ENCODE data around the gene NR2C1. TPM values are rescaled to one million over a fixed set of nuclear protein-coding genes. Genes with fewer than 3 reads are reported as not detected.

NR2C1 gene
- total RNA-seq, 1 experiment from 2014 or later: 33.7 TPM

DNA sequence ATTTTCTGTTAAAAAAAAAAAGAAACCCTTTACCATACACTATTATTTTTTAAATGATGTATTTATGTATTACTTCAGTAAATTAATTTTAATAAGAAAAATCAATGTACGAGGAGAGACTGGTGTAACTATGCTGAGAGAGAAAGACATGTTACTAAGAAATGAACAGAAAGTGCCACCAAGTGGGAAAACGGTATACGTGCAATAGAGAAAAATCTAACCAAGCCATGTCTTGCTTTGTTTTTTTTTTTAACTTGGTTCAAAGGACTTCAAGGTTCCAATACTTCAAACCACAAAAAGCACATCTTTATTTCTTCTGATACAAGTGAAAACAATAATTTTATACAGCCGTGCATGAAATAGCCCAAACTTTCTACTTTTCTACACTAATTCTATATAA, 92.8 kb downstream of the NR2C1 start:
- Histone ChIP-seq H3K36me3 (ENCODE audit: control insufficient read depth in 1 of 2, insufficient read depth in 2 of 2, low read length in 2 of 2) (no peaks in the 10 kb centered on the region), H3K4me3 (replicated peaks in 1 of 2; ENCODE audit: low read depth in 1 of 2, low read length in 2 of 2) (no peak overlapping the region), H2AFZ (ENCODE audit: low read depth, low read length, poor library complexity, severe bottlenecking) (no peak overlapping the region), H3K27me3 (ENCODE audit: insufficient read depth, low read length) (no peaks in the 10 kb centered on the region), H3K9me3 (ENCODE audit: control insufficient read depth in 1 of 2, insufficient read depth in 1 of 2, low read depth in 1 of 2, low read length in 2 of 2) (no peaks in the 10 kb centered on the region), H3K9ac (ENCODE audit: low read length) (no peak overlapping the region), H4K20me1 (ENCODE audit: insufficient read depth) (peaks cover 10% of the 10 kb centered on the region), H3K27ac (ENCODE audit: low read depth, low read length) (no peak overlapping the region), H3K9me2 (ENCODE audit: insufficient read depth) (no peaks in the 10 kb centered on the region), H3K4me2 (ENCODE audit: low read length) (no peak overlapping the region), H3K79me2 (ENCODE audit: insufficient read depth, low read length) (peaks cover 16% of the 10 kb centered on the region), H3K4me1 (ENCODE audit: control insufficient read depth in 1 of 2, insufficient read depth in 2 of 2, low read length in 2 of 2) (no peaks in the 10 kb centered on the region; a peak in 1 of 4 replicates)
- no TSS peak for BruUV-seq (replicated peaks)
- ChIA-PET RAD21 (ENCODE audit: low non-redundant PET in 1 of 2, low total read pairs in 2 of 2, uncharacterized antibody in 2 of 2, unreplicated experiment in 2 of 2) (no interaction called here), CTCF (no interaction called here), POLR2A (no interaction called here)
- DNase-seq (ENCODE audit: low read depth, low spot score) (no peak), ATAC-seq (no peak)
- TF ChIP-seq ELF1 (IDR thresholded peaks at IDR 0.05; ENCODE audit: borderline replicate concordance, low read depth) (no peak), RAD21 (IDR thresholded peaks at IDR 0.05; ENCODE audit: low read depth) (peak; percentile 50), FOSL1 (IDR thresholded peaks at IDR 0.05; ENCODE audit: low read depth) (no peak)
- TF ChIP-seq, protein P1, sequence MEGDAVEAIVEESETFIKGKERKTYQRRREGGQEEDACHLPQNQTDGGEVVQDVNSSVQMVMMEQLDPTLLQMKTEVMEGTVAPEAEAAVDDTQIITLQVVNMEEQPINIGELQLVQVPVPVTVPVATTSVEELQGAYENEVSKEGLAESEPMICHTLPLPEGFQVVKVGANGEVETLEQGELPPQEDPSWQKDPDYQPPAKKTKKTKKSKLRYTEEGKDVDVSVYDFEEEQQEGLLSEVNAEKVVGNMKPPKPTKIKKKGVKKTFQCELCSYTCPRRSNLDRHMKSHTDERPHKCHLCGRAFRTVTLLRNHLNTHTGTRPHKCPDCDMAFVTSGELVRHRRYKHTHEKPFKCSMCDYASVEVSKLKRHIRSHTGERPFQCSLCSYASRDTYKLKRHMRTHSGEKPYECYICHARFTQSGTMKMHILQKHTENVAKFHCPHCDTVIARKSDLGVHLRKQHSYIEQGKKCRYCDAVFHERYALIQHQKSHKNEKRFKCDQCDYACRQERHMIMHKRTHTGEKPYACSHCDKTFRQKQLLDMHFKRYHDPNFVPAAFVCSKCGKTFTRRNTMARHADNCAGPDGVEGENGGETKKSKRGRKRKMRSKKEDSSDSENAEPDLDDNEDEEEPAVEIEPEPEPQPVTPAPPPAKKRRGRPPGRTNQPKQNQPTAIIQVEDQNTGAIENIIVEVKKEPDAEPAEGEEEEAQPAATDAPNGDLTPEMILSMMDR (IDR thresholded peaks at IDR 0.05 in 2 of 3, conservative IDR thresholded peaks at IDR 0.05 in 1 of 3; ENCODE audit: borderline replicate concordance in 1 of 3, insufficient read depth in 1 of 3, low read depth in 2 of 3, low read length in 2 of 3): peak in 2 of 3 experiments; percentile 16 to 21; a peak in 1 of 6 replicates
- intact Hi-C loops (cut with micrococcal nuclease): no loop called here

- Histone ChIP-seq H4K20me1 (ENCODE audit: insufficient read depth) (peaks cover 10% of the 10 kb centered on the region), H3K79me2 (ENCODE audit: insufficient read depth, low read length) (peaks cover 18% of the 10 kb centered on the region), H3K4me3 (replicated peaks in 1 of 2; ENCODE audit: low read depth in 1 of 2, low read length in 2 of 2) (no peak overlapping the region), H3K4me1 (ENCODE audit: control insufficient read depth in 1 of 2, insufficient read depth in 2 of 2, low read length in 2 of 2) (no peaks in the 10 kb centered on the region; a peak in 1 of 4 replicates), H3K27me3 (ENCODE audit: insufficient read depth, low read length) (no peaks in the 10 kb centered on the region), H3K9me2 (ENCODE audit: insufficient read depth) (no peaks in the 10 kb centered on the region), H3K36me3 (ENCODE audit: control insufficient read depth in 1 of 2, insufficient read depth in 2 of 2, low read length in 2 of 2) (no peaks in the 10 kb centered on the region), H3K9ac (ENCODE audit: low read length) (no peak overlapping the region), H3K27ac (ENCODE audit: low read depth, low read length) (no peak overlapping the region), H3K4me2 (ENCODE audit: low read length) (no peak overlapping the region), H3K9me3 (ENCODE audit: control insufficient read depth in 1 of 2, insufficient read depth in 1 of 2, low read depth in 1 of 2, low read length in 2 of 2) (no peaks in the 10 kb centered on the region), H2AFZ (ENCODE audit: low read depth, low read length, poor library complexity, severe bottlenecking) (no peak overlapping the region)
- no peak for ATAC-seq
- intact Hi-C loops (cut with micrococcal nuclease): loop anchor here (10.0 kb wide), 1 partner anchor 435 kb away; no protein-coding TSS in a partner anchor
- RAD21 ChIA-PET (ENCODE audit: low non-redundant PET in 1 of 2, low total read pairs in 2 of 2, uncharacterized antibody in 2 of 2, unreplicated experiment in 2 of 2): no interaction called here
- POLR2A ChIA-PET: no interaction called here
- BruUV-seq (replicated peaks): no TSS peak
- CTCF ChIA-PET: no interaction called here
- DNase-seq (ENCODE audit: low read depth, low spot score): no peak
- TF ChIP-seq, protein P1 (IDR thresholded peaks at IDR 0.05 in 2 of 3, conservative IDR thresholded peaks at IDR 0.05 in 1 of 3; ENCODE audit: borderline replicate concordance in 1 of 3, insufficient read depth in 1 of 3, low read depth in 2 of 3, low read length in 2 of 3): no peak
- TF ChIP-seq ZNF274 (IDR thresholded peaks at IDR 0.05; ENCODE audit: low read depth, low read length) (no peak), CEBPB (IDR thresholded peaks at IDR 0.05; ENCODE audit: low read depth) (no peak), ZBTB33 (IDR thresholded peaks at IDR 0.05; ENCODE audit: extremely low read depth, insufficient replicate concordance, low read length) (no peak), EGR1 (IDR thresholded peaks at IDR 0.05; ENCODE audit: low read depth) (no peak), CBX3 (IDR thresholded peaks at IDR 0.05; ENCODE audit: low read depth) (no peak), POLR2AphosphoS5 (IDR thresholded peaks at IDR 0.05; ENCODE audit: low read depth, low read length) (no peak), YY1 (IDR thresholded peaks at IDR 0.05; ENCODE audit: extremely low read depth, insufficient replicate concordance, low read depth, low read length) (no peak), ATF3 (IDR thresholded peaks at IDR 0.05) (no peak), POLR2A (IDR thresholded peaks at IDR 0.05; ENCODE audit: borderline replicate concordance, extremely low read depth, insufficient read depth, insufficient read length) (no peak)
- TF ChIP-seq, protein P2, sequence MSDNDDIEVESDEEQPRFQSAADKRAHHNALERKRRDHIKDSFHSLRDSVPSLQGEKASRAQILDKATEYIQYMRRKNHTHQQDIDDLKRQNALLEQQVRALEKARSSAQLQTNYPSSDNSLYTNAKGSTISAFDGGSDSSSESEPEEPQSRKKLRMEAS (IDR thresholded peaks at IDR 0.05): no peak
These were observed 93.5 kb downstream of the NR2C1 start for GRCh38 chr12:94979941-94980340.
